GM10248 (cell line): ENCODE results near the gene DGKI.

ENCODE experiments used
- CTCF ChIA-PET: fragments of 300-600 bp; sonication (Branson Sonifier 250); formaldehyde crosslinking; extraction: SDS; loops from one replicate; lab custom pipeline; 2021; ENCODE audit warnings: antibody characterized with exemption; lab: Yijun Ruan, JAX
- POLR2A ChIA-PET: fragments of 350-650 bp; sonication (Branson Sonifier 250); formaldehyde crosslinking; extraction: SDS; loops from one replicate; lab custom pipeline; 2020; ENCODE audit warnings: antibody characterized with exemption; lab: Yijun Ruan, JAX
- DNase-seq: peaks from one replicate; pipeline ENCODE4 v3.0.0; 2012; ENCODE audit errors: extremely low spot score
- TF ChIP-seq, protein P1 (sequence below): IDR thresholded peaks from 2 replicates; pipeline ENCODE4 v1.5.1; 2012; ENCODE audit warnings: mild to moderate bottlenecking, low read depth; ENCODE audit errors: extremely low read depth, missing control alignments, control extremely low read depth

Gene DGKI

DNA sequence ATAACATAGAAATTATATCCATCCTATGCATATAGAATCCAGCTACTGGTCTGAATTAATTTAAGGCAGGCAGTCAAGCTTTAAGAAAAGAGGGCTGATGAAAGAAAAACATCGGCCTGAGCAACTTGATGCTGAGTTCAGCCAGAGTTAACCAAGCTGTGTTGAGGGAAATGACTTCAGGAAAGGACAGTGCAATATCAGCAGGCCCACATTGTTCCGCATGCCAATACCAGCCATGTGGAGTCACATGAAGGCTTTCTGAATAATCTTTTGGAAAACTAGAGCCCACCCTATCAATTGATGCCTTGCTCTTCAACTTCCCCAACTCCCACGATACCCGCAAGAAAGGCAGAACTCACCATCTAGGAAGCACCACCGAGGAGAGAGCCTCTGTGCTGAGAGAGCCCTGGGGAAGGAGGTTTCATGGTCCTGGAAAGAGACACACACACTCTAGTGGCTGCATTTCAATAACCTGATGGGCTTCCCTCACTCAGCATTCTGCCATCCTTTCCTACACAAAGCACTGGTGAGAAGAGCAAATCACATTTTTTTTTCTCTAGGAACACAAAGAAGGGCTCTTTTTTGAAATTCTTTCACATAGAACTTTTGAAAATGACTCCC lies 377.5 kb downstream of the DGKI start:
- DNase-seq: no peak
- CTCF ChIA-PET: no interaction called here
- POLR2A ChIA-PET: no interaction called here
- TF ChIP-seq, protein P1, sequence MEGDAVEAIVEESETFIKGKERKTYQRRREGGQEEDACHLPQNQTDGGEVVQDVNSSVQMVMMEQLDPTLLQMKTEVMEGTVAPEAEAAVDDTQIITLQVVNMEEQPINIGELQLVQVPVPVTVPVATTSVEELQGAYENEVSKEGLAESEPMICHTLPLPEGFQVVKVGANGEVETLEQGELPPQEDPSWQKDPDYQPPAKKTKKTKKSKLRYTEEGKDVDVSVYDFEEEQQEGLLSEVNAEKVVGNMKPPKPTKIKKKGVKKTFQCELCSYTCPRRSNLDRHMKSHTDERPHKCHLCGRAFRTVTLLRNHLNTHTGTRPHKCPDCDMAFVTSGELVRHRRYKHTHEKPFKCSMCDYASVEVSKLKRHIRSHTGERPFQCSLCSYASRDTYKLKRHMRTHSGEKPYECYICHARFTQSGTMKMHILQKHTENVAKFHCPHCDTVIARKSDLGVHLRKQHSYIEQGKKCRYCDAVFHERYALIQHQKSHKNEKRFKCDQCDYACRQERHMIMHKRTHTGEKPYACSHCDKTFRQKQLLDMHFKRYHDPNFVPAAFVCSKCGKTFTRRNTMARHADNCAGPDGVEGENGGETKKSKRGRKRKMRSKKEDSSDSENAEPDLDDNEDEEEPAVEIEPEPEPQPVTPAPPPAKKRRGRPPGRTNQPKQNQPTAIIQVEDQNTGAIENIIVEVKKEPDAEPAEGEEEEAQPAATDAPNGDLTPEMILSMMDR: no peak

DNA sequence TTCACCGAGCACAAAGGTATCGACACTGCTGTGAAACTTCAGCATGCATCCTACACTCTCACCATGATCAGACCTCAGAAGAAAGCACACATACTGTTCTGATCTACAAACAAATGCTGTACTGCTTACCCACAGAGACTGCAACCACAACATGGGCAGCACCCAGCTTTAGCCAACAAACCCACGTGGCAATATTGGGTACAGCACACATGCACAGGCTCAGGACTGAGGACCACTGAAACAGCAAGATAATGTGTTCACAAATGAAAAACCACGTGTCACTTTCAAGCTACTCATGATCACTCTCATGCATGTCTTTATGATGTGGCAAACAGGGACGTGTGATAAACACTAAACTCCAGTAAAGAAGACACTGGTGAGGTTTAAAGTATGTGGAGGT lies 383.9 kb downstream of the DGKI start:
- no peak for DNase-seq
- ChIA-PET CTCF (interaction anchor here (1.0 to 1.2 kb wide), 3 partner anchors 8 to 16 kb away, joined by 3 read pairs; no protein-coding TSS in a partner anchor), POLR2A (no interaction called here)
- TF ChIP-seq, protein P1: no peak

DNA sequence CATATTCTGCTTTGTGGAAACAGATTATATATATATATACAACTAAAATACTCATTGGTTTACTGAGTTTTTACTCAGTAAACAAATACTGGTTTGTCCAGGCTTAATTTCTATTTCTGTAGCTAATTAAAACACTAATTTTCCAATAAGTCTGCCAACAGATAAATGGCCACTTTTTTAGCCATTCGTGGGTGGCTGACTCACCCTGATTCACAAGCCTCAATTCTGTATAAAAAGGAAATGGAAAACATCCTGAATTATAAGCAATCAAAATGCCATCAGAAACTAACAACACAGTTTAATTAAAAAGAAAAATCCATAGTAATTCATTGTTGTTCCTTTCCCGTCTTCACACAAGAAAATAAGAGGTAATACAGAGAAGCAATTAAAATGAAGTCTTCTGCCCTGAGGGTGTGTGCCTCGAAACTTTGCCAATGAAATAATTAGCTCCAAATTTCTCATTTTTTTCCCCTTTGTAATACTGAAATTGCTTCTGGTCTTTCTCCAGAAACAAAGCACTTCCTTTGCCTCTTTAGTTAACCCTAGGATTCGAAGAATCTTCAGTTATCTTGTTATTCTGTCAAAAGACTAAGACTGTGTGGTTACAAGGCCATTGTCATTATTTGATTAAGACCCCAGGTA lies 384.6 kb downstream of the DGKI start:
- DNase-seq: no peak
- CTCF ChIA-PET: interaction anchor here (0.9 to 1.2 kb wide), 4 partner anchors 11 to 15 kb away, joined by 3 read pairs; no protein-coding TSS in a partner anchor
- POLR2A ChIA-PET: no interaction called here
- TF ChIP-seq, protein P1: no peak

DNA sequence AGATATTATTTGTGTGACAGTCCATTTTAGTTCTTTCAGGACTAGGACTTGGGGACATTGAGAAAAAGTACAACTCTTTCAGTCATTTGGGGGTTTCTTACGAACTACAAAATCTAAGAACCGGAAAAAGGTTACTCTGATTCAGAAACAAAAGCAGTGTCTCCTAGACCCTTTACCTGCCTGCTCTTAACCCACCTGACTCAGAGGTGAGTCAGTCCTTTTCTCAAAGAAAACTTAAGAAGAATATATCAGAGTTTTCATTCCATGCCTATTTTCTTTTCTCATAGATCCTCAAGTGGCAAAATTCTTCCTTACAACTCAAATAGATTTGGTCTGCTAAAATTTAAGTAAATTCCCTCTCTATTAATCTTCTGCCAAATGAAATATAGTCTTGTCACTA lies 388.4 kb downstream of the DGKI start:
- CTCF ChIA-PET: no interaction called here
- DNase-seq: no peak

DNA sequence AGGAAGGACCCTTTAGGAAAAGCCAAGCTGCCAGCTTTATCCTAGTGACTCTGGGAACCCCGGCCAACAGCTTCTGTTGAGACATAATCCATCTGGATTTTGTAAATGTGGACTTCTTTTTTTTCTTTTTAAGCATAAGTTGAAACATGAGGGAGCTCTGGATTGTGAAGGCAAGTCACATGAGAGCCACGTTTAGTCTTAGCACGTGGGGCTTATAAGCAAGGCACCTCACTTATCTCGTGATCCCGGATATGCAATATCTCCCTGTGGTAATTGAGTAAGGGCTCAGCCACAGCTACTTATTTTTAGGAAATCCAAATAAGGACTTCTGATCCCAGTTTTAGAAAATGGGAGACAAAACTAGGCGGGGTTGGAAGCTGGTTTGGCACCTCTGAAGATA lies 392.0 kb downstream of the DGKI start:
- TF ChIP-seq, protein P1: no peak
- DNase-seq: no peak
- ChIA-PET POLR2A (no interaction called here), CTCF (interaction anchor here (0.7 to 4.0 kb wide), 20 partner anchors 8 to 237 kb away, joined by 3 to 23 read pairs (median 4); no protein-coding TSS in a partner anchor)

More for the DNA sequence above, 388.4 kb downstream of the DGKI start:
- POLR2A ChIA-PET: no interaction called here
- TF ChIP-seq, protein P1: no peak

DNA sequence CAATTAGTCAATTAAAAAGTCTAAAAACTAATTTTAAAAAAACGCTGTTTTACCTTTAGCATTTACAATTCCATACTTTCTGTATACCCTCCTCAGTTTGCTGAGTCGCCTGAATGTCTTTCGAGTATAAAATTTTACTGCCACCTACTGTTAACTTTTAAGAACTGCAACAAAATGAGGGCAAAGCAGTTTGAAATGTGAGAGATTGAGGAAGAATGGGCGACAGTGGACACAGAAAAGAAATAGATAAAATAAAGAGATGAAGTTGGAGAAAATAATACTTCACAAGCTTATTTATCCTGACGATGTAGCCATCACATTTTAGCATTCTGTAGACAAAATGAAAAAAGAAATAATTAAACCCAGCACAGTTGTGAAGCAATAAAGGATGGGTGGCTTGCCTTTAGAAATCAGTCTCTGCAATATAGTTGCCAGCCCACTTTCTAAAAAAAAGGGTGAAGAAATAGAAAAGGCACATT lies 392.5 kb downstream of the DGKI start:
- DNase-seq: peak; percentile 28
- ChIA-PET CTCF (interaction anchor here (0.7 to 4.0 kb wide), 20 partner anchors 8 to 237 kb away, joined by 3 to 23 read pairs (median 4); no protein-coding TSS in a partner anchor), POLR2A (no interaction called here)
- TF ChIP-seq, protein P1: peak; percentile 62
